Left kidney (tissue), 2 donors: ENCODE results near the gene LDB2. TPM values are rescaled to one million over a fixed set of nuclear protein-coding genes. Genes with fewer than 3 reads are reported as not detected.

Source experiments
- DNase-seq: peaks from one replicate; pipeline ENCODE4 v3.0.0-alpha.2; 2013
- polyA plus RNA-seq: library from polyadenylated mRNA; unstranded; fragments of 120-200 nt; gene quantifications from one replicate; pipeline ENCODE4 v1.2.1, GENCODE V29; 2013; ENCODE audit not compliant: insufficient read length

LDB2 gene
- polyA plus RNA-seq, 1 donor = 87.8 TPM

DNA sequence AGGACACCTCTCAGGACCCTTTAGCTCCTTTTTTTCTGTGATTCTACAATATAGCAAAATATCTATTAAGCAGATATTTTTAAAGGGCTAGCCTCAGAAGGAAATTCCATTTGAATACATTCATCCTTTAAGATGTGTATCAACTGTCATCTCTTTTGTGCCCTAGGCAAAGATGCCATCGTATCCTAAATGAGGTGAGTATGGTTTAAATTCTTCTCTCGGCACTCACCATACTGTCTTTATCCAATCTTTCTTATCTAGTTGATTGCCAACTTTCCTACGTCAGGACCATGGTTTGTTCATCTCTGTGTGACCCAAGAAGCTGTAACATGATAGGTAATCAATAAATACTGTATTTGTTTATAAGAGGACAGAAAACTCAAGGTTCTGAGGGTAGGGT, 176.0 kb downstream of the LDB2 start:
- no peak for DNase-seq

GRCh38 chr4:16721613-16722291, 176.7 kb downstream of the LDB2 start:
- no peak for DNase-seq

DNA sequence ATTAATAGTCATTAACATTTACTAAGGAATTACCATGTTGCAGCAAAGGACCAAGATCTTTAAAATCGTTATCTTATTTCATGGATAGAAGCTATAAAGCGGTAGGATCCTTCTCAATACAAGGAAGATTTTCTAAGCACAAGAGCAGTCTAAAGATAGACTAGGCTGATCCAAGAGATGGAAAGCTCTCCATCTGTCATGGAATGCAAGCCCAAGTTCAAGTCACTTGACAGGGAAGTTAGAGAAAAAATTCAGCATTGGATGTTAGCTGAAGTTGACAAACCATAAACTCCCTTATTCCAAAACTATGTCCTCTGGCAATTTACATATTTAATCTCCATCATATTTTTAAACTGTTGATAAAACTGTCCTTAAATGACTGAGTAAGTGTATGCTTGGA, 177.7 kb downstream of the LDB2 start:
- DNase-seq = no peak

GRCh38 chr4:16717266-16717970, 181.0 kb downstream of the LDB2 start:
- no peak for DNase-seq

GRCh38 chr4:16715482-16715881, 183.0 kb downstream of the LDB2 start:
- DNase-seq = no peak

- DNase-seq = no peak
Observed at GRCh38 chr4:16714191-16714590, 184.3 kb downstream of the LDB2 start.

GRCh38 chr4:16713696-16714095, 184.7 kb downstream of the LDB2 start:
- no peak for DNase-seq

GRCh38 chr4:16713271-16713670, 185.2 kb downstream of the LDB2 start:
- no peak for DNase-seq

GRCh38 chr4:16710198-16710597, 188.2 kb downstream of the LDB2 start:
- no peak for DNase-seq

GRCh38 chr4:16707874-16708273, 190.6 kb downstream of the LDB2 start:
- no peak for DNase-seq

DNA sequence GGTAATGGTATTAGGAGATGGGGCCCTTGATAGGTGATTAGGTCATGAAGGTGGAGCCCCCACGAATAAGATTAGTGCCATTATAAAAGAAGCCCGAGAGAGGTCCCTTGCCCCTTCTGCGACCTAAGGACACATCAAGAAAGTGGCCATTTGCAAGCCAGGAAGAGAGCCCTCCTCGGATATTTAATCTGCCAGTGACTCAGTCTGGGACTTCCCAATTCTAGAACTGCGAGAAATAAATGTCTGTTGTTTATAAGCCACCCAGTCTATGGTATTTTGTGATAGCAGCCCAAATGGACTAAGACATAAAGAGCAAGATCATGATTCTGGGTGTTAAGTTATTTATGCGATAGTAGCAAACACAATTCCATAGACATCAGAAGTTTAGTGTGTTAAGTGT, 192.2 kb downstream of the LDB2 start:
- DNase-seq = no peak

DNA sequence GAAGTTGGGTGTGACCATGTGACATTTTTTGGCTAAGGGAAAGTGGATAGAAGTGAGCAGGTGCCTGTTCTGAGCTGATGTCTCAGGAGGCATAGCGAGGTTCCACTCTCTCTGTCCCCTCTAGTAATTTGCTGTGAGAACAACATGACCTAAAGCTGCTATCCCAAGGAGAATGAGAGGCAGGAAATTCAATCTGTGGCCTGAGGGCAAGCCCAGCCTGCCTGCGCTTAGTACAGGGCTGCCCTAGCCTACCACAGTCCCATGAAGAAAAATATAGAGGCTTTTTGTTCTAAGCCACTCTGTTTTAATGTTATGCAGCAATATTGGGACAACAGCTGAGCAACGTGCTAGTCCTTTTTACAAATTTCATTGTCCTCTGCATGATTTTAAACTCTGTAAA, 193.1 kb downstream of the LDB2 start:
- no peak for DNase-seq

DNA sequence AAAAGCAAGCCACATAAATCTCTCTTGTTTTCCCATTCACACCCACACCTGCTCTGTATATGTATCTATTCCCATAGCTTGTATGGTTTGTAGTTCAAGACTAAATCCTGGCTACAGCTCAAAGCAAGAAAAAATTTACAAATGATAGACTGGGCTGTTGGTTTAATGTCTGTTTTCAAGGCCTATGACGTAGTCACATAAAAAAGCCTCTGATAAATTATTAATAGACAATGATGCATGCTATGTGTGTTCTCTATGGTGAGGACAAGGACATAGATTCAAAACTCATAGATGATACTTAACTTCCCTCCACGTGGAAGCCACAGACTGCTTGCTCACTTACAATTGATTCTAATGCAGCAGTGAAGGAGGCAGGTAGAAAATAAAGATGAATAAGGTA, 194.0 kb downstream of the LDB2 start:
- no peak for DNase-seq

GRCh38 chr4:16695896-16696295, 202.5 kb downstream of the LDB2 start:
- no peak for DNase-seq

- DNase-seq = no peak
Observed at GRCh38 chr4:16694884-16695276, 203.6 kb downstream of the LDB2 start.

DNA sequence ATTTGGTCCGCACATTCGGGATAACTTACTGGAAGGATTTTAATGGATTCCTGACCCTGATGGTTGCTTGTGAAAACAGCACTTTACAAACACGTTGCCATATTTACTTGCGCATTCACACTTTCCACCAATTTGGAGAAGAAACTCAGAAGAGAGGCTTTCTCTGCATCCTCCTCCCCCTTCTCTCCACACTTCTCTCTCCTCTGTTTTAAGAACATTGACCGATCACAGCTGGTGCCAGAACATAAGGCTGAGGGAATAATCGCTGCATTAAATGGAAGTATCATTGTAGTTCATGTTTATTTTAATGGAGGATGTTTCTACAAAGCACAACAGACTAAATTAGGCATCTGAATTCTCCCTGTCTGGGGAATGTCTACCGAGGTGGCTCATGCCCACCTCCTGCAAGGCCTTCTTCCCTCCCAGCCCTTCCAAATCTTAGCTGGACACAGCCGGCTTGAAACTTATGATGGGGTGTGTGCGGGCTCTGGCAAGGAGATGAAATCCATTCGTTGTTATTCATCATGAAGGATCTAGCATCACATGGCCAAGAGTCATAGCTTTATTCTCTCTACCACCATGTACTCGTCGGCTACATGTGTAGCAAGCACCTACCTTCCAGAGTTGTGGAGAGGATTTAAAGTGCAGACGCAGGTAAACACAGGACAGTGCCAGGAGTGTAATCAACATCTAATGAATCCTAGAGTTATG, 204.1 kb downstream of the LDB2 start:
- peak; percentile 62 for DNase-seq

DNA sequence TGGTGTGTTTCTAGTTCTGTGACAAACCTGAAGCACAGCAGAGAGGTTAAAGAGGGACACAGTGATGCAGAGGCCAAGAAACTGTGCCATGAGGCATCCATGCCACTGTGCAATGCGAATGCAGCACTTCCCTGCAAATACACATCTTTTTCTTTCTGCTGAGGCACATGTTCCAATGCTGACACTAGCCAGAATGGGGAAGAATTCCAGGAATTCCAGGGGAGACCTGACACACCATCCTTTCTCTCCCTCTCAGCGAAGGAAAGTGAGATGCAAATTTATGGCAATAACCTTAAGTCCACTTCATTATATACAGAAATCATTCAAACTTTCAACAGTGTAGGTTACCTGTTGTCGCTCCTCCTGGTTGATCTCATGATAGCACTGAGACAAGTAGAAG, 204.8 kb downstream of the LDB2 start:
- no peak for DNase-seq

GRCh38 chr4:16692961-16693506, 205.4 kb downstream of the LDB2 start:
- DNase-seq = no peak

- no peak for DNase-seq
Observed at GRCh38 chr4:16692524-16692923, 205.9 kb downstream of the LDB2 start.

DNA sequence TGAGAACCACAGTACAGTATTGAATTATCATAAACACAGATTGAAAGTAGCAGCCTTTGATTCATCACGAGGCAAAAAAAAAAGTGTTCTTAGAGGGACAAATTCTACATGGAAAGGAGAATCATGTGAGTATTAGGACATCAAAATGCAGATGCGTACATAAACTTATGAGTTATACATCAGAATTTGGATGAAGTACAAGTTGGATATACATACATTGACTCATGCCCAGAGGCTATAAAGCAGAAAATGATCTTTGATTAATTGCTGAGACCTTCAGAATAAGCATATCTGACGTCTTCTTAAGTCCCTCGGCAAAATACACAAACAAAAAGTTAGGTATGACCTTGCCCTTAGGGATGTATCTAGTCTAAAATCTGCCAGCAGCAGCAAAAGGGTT, 206.4 kb downstream of the LDB2 start:
- no peak for DNase-seq

GRCh38 chr4:16691450-16691849, 207.0 kb downstream of the LDB2 start:
- DNase-seq = no peak

DNA sequence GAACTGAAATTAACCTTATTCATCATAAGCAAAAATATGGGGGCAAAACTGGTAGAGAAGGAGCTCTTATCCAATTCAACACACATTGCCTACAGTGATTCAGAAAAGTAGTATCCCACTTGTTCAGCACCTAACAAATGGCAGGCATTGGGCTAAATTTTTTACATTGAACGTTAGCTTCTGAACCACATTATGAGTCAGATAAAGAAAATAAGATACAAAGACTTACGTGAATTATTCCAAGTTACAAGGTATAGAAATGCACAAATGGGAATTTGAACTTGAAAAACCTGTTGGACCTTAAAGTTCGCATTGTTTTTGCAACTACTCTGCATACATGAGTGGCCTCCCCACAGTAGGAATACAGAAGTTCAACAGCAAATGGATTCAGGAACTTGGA, 210.6 kb downstream of the LDB2 start:
- no peak for DNase-seq

GRCh38 chr4:16687011-16687410, 211.4 kb downstream of the LDB2 start:
- no peak for DNase-seq
